HepG2 (cell line): Measurements from ENCODE around the gene DHRS1. TPM values are rescaled to one million over a fixed set of nuclear protein-coding genes. Genes with fewer than 3 reads are reported as not detected.

ENCODE experiments used
- BCL6 ChIP-seq: IDR thresholded peaks from 2 replicates; pipeline ENCODE4 v1.6.1; 2016; ENCODE audit warnings: missing genetic modification reagents, missing compliant biosample characterization
- BORCS8-MEF2B ChIP-seq: sonication (generic); formaldehyde crosslinking; IDR thresholded peaks from 2 replicates; pipeline ENCODE4 v1.8.0; 2022; ENCODE audit warnings: mild to moderate bottlenecking, missing genetic modification reagents
- DMAP1 ChIP-seq: IDR thresholded peaks from 2 replicates; pipeline ENCODE4 v1.6.1; 2016
- ELF1 ChIP-seq: sonication (generic); formaldehyde crosslinking; IDR thresholded peaks from 2 replicates; pipeline ENCODE4 v1.4.0; 2020; ENCODE audit warnings: missing genetic modification reagents
- HOXA9 ChIP-seq: sonication (generic); formaldehyde crosslinking; IDR thresholded peaks from 2 replicates; pipeline ENCODE4 v1.8.1; 2022; ENCODE audit warnings: missing genetic modification reagents, mild to moderate bottlenecking, moderate library complexity, borderline replicate concordance
- JDP2 ChIP-seq: sonication (generic); formaldehyde crosslinking; IDR thresholded peaks from 2 replicates; pipeline ENCODE4 v1.8.1; 2022; ENCODE audit warnings: missing genetic modification reagents, borderline replicate concordance
- JUNB ChIP-seq: sonication (generic); formaldehyde crosslinking; IDR thresholded peaks from 2 replicates; pipeline ENCODE4 v1.8.0; 2022; ENCODE audit warnings: missing genetic modification reagents, mild to moderate bottlenecking, borderline replicate concordance
- KDM5B ChIP-seq: sonication (generic); formaldehyde crosslinking; IDR thresholded peaks from 2 replicates; pipeline ENCODE4 v1.4.0; 2020; ENCODE audit warnings: missing genetic modification reagents, mild to moderate bottlenecking, borderline replicate concordance
- KLF11 ChIP-seq: IDR thresholded peaks from 2 replicates; pipeline ENCODE4 v1.6.1; 2016; ENCODE audit warnings: missing compliant biosample characterization
- ONECUT2 ChIP-seq: sonication (generic); formaldehyde crosslinking; IDR thresholded peaks from 2 replicates; pipeline ENCODE4 v1.4.0; 2020; ENCODE audit warnings: missing genetic modification reagents
- TOPORS ChIP-seq: sonication (generic); formaldehyde crosslinking; IDR thresholded peaks from 2 replicates; pipeline ENCODE4 v1.8.0; 2023; ENCODE audit warnings: mild to moderate bottlenecking, missing genetic modification reagents
- ZNF12 ChIP-seq: sonication (generic); formaldehyde crosslinking; IDR thresholded peaks from 2 replicates; pipeline ENCODE4 v1.5.0; 2020; ENCODE audit warnings: missing genetic modification reagents
- ZNF33A ChIP-seq: sonication (generic); formaldehyde crosslinking; IDR thresholded peaks from 2 replicates; pipeline ENCODE4 v1.5.1; 2020; ENCODE audit warnings: missing genetic modification reagents, mild to moderate bottlenecking, moderate library complexity, borderline replicate concordance
- ZNF33B ChIP-seq: sonication (generic); formaldehyde crosslinking; IDR thresholded peaks from 2 replicates; pipeline ENCODE4 v1.5.1; 2020; ENCODE audit warnings: mild to moderate bottlenecking, missing genetic modification reagents
- ZNF354B ChIP-seq: sonication (generic); formaldehyde crosslinking; IDR thresholded peaks from 2 replicates; pipeline ENCODE4 v1.8.0; 2022; ENCODE audit warnings: mild to moderate bottlenecking, missing genetic modification reagents
- ZNF562 ChIP-seq: sonication (generic); formaldehyde crosslinking; IDR thresholded peaks from 2 replicates; pipeline ENCODE4 v1.8.0; 2022; ENCODE audit warnings: missing genetic modification reagents, borderline replicate concordance
- ZNF777 ChIP-seq: sonication (generic); formaldehyde crosslinking; IDR thresholded peaks from 2 replicates; pipeline ENCODE4 v1.4.0; 2020; ENCODE audit warnings: missing genetic modification reagents
- ZNF781 ChIP-seq: sonication (generic); formaldehyde crosslinking; IDR thresholded peaks from 2 replicates; pipeline ENCODE4 v1.5.1; 2020; ENCODE audit warnings: borderline replicate concordance, mild to moderate bottlenecking, missing genetic modification reagents; ENCODE audit errors: not compliant biosample characterization
- ZNF790 ChIP-seq: sonication (generic); formaldehyde crosslinking; IDR thresholded peaks from 2 replicates; pipeline ENCODE4 v1.8.0; 2022; ENCODE audit warnings: missing genetic modification reagents, mild to moderate bottlenecking, borderline replicate concordance
- polyA plus RNA-seq, 8 experiments: library from polyadenylated mRNA; depleted of rRNA in 3 of 8; stranded (reverse) in 7 of 8; unstranded in 1 of 8; fragments of >200 nt; fragmentation: Illumina TruSeq in 4 of 8; extraction: Trizol in 4 of 8; gene quantifications; 2 replicates each; pipeline versions ENCODE4 v1.2.1 to v1.2.3, GENCODE V29; 2011 to 2016; ENCODE audit warnings: low read depth in 4 of 8, missing spikeins in 1 of 8, mixed read lengths in 1 of 8; ENCODE audit not compliant: insufficient read depth in 1 of 8
- total RNA-seq, 5 experiments: library from RNA; depleted of rRNA; stranded (reverse); fragments of >200 nt; fragmentation: Illumina TruSeq; extraction: Trizol; gene quantifications; 2 replicates each; pipeline ENCODE4 v1.2.3, GENCODE V29; 2016; ENCODE audit warnings: low read depth in 1 of 5
- TF ChIP-seq, protein P1 (sequence below): sonication (generic); formaldehyde crosslinking; IDR thresholded peaks from 2 replicates; pipeline ENCODE4 v1.8.0; 2022; ENCODE audit warnings: mild to moderate bottlenecking, missing genetic modification reagents, moderate library complexity
- TF ChIP-seq, protein P2 (sequence below): sonication (generic); formaldehyde crosslinking; IDR thresholded peaks from 2 replicates; pipeline ENCODE4 v1.5.1; 2020; ENCODE audit warnings: missing genetic modification reagents, mild to moderate bottlenecking, borderline replicate concordance
- TF ChIP-seq, protein P3 (sequence below): sonication (generic); formaldehyde crosslinking; IDR thresholded peaks from 2 replicates; pipeline ENCODE4 v1.5.1; 2020; ENCODE audit warnings: mild to moderate bottlenecking, missing genetic modification reagents, borderline replicate concordance
- TF ChIP-seq, protein P4 (sequence below): sonication (generic); formaldehyde crosslinking; IDR thresholded peaks from 2 replicates; pipeline ENCODE4 v1.4.0; 2020; ENCODE audit warnings: missing genetic modification reagents
- TF ChIP-seq, protein P5 (sequence below): fragments of 450-650 bp; IDR thresholded peaks from 2 replicates; pipeline ENCODE4 v1.6.1; 2017

DHRS1 gene
- total and polyA plus RNA-seq, 2 of the 13 experiments (the other 11 are each of a cell fraction or from before 2014, with no cell fraction given): 49.8 to 60.8 TPM

DNA sequence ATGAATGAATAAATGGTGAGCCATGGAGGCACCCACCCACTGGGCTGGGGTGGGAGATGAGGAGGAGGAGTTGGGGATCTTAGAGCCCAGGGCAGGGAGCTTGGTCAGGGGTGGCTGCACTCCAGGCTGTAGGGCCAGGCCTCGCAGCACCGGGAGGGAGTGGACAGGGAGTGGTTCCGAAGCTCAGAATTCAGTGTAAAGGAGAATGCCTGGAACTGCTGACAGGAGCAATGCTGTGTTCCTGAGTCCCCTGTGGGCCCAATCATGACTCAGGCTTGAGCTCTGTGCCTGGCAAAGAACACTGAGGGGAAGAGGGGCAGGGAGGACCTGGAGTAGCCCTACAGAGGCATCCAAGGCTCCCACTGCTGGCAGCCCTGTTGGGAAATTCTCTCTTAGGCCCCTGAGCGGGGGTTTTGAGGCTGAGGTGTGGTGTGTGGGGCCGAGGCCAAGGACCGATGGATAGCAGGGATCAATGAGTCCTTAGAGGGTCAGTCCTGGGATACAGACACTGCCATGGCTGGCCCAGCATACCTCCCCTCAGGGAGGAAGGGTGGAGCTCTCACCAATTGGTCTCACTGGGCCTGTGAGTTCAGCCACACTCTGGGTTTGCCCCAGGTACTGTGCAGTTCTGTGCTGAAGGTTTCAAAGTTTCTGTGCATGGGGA lies 18.7 kb downstream of the DHRS1 start (continued):
- TF ChIP-seq ZNF33A (CRISPR knock-in tag) (no peak), ONECUT2 (CRISPR knock-in tag) (no peak), ZNF790 (0 out of 2 replicates have a peak, but pooled peaks have one; percentile 22), KDM5B (CRISPR knock-in tag) (0 out of 2 replicates have a peak, but pooled peaks have one; percentile 31), KLF11 (no peak), BORCS8-MEF2B (CRISPR knock-in tag) (0 out of 2 replicates have a peak, but pooled peaks have one; percentile 53), ZNF354B (CRISPR knock-in tag) (no peak), ZNF562 (CRISPR knock-in tag) (no peak), ELF1 (no peak), ZNF777 (no peak), TOPORS (CRISPR knock-in tag) (no peak), ZNF12 (CRISPR knock-in tag) (no peak), JDP2 (no peak), DMAP1 (CRISPR knock-in tag) (no peak), HOXA9 (CRISPR knock-in tag) (no peak), ZNF33B (CRISPR knock-in tag) (no peak), BCL6 (CRISPR knock-in tag) (no peak), JUNB (no peak), ZNF781 (CRISPR knock-in tag) (no peak)
- TF ChIP-seq, protein P1, sequence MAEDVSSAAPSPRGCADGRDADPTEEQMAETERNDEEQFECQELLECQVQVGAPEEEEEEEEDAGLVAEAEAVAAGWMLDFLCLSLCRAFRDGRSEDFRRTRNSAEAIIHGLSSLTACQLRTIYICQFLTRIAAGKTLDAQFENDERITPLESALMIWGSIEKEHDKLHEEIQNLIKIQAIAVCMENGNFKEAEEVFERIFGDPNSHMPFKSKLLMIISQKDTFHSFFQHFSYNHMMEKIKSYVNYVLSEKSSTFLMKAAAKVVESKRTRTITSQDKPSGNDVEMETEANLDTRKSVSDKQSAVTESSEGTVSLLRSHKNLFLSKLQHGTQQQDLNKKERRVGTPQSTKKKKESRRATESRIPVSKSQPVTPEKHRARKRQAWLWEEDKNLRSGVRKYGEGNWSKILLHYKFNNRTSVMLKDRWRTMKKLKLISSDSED: no peak
- TF ChIP-seq, protein P2, sequence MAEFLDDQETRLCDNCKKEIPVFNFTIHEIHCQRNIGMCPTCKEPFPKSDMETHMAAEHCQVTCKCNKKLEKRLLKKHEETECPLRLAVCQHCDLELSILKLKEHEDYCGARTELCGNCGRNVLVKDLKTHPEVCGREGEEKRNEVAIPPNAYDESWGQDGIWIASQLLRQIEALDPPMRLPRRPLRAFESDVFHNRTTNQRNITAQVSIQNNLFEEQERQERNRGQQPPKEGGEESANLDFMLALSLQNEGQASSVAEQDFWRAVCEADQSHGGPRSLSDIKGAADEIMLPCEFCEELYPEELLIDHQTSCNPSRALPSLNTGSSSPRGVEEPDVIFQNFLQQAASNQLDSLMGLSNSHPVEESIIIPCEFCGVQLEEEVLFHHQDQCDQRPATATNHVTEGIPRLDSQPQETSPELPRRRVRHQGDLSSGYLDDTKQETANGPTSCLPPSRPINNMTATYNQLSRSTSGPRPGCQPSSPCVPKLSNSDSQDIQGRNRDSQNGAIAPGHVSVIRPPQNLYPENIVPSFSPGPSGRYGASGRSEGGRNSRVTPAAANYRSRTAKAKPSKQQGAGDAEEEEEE: no peak
- TF ChIP-seq, protein P3, sequence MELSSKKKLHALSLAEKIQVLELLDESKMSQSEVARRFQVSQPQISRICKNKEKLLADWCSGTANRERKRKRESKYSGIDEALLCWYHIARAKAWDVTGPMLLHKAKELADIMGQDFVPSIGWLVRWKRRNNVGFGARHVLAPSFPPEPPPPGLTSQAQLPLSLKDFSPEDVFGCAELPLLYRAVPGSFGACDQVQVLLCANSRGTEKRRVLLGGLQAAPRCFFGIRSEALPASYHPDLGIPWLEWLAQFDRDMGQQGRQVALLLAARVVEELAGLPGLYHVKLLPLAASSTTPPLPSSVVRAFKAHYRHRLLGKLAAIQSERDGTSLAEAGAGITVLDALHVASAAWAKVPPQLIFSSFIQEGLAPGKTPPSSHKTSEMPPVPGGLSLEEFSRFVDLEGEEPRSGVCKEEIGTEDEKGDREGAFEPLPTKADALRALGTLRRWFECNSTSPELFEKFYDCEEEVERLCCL (CRISPR knock-in tag): no peak
- TF ChIP-seq, protein P4, sequence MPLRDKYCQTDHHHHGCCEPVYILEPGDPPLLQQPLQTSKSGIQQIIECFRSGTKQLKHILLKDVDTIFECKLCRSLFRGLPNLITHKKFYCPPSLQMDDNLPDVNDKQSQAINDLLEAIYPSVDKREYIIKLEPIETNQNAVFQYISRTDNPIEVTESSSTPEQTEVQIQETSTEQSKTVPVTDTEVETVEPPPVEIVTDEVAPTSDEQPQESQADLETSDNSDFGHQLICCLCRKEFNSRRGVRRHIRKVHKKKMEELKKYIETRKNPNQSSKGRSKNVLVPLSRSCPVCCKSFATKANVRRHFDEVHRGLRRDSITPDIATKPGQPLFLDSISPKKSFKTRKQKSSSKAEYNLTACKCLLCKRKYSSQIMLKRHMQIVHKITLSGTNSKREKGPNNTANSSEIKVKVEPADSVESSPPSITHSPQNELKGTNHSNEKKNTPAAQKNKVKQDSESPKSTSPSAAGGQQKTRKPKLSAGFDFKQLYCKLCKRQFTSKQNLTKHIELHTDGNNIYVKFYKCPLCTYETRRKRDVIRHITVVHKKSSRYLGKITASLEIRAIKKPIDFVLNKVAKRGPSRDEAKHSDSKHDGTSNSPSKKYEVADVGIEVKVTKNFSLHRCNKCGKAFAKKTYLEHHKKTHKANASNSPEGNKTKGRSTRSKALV (CRISPR knock-in tag): no peak
- TF ChIP-seq, protein P5, sequence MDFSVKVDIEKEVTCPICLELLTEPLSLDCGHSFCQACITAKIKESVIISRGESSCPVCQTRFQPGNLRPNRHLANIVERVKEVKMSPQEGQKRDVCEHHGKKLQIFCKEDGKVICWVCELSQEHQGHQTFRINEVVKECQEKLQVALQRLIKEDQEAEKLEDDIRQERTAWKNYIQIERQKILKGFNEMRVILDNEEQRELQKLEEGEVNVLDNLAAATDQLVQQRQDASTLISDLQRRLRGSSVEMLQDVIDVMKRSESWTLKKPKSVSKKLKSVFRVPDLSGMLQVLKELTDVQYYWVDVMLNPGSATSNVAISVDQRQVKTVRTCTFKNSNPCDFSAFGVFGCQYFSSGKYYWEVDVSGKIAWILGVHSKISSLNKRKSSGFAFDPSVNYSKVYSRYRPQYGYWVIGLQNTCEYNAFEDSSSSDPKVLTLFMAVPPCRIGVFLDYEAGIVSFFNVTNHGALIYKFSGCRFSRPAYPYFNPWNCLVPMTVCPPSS: no peak
